HCT116 (cell line): ENCODE results near the gene TAGLN. TPM values are rescaled to one million over a fixed set of nuclear protein-coding genes. Genes with fewer than 3 reads are reported as not detected.

ENCODE experiments used
- ATAC-seq: fragments of 200-7000 bp; cut with Tn5 transposase; 2 replicates; pipeline ENCODE4 v1.9.1; 2020; ENCODE audit warnings: mild to moderate bottlenecking, moderate library complexity
- BruUV-seq: library from RNA; stranded (reverse); fragments of 400-500 nt; replicated peaks from 2 replicates; lab custom pipeline; 2021; lab: Mats Ljungman, UMichigan
- CTCF ChIA-PET: fragments of 300-600 bp; sonication (Branson Sonifier 250); formaldehyde crosslinking; loops from one replicate; lab custom pipeline; 2021; ENCODE audit warnings: antibody characterized with exemption; lab: Charles Lee
- POLR2A ChIA-PET: fragments of 300-600, 350-600 bp; sonication (Branson Sonifier 250); formaldehyde crosslinking; loops from one replicate; lab custom pipeline; 2021; ENCODE audit warnings: antibody characterized with exemption; lab: Charles Lee
- RAD21 ChIA-PET, 2 experiments: fragments of 300-600 bp; sonication (Branson Sonifier 250); formaldehyde crosslinking; loops; one replicate each; lab custom pipeline; 2023; ENCODE audit warnings: low total read pairs in 2 of 2; ENCODE audit not compliant: uncharacterized antibody in 2 of 2, unreplicated experiment in 2 of 2, low non-redundant PET in 1 of 2; lab: Charles Lee
- DNase-seq: peaks from one replicate; pipeline ENCODE4 v3.0.0-alpha.2; 2010; ENCODE audit warnings: low read depth, low spot score
- H2AFZ ChIP-seq: fragments of 200-600 bp; shearing (Covaris generic), sonication (generic); 2 replicates; pipeline ENCODE4 v1.6.1; 2017; ENCODE audit warnings: low read depth, mixed run types, mixed read lengths, antibody characterized with exemption, low read length; ENCODE audit not compliant: poor library complexity, severe bottlenecking
- H3K27ac ChIP-seq: 2 replicates; pipeline ENCODE4 v1.5.1; 2012; ENCODE audit warnings: low read depth, low read length
- H3K27me3 ChIP-seq: fragments of 200-600 bp; sonication (generic); 2 replicates; pipeline ENCODE4 v1.6.1; 2016; ENCODE audit warnings: mixed run types, low read length, mixed read lengths; ENCODE audit not compliant: insufficient read depth
- H3K36me3 ChIP-seq, 2 experiments: fragments of 200-500 bp in 1 of 2; fragments of 200-600 bp in 1 of 2; sonication (Bioruptor generic) in 1 of 2; sonication (generic) in 1 of 2; 2 replicates each; pipeline versions ENCODE4 v1.5.1 to v1.6.1; 2014 to 2016; ENCODE audit warnings: low read length in 2 of 2, inconsistent platforms in 1 of 2, mixed read lengths in 1 of 2, mixed run types in 1 of 2; ENCODE audit not compliant: insufficient read depth in 2 of 2, control insufficient read depth in 1 of 2
- H3K4me1 ChIP-seq, 2 experiments: fragments of 200-600 bp in 1 of 2; sonication (generic) in 1 of 2; 2 replicates each; pipeline versions ENCODE4 v1.5.1 to v1.6.1; 2012 to 2017; ENCODE audit warnings: low read length in 2 of 2, inconsistent platforms in 1 of 2, mild to moderate bottlenecking in 1 of 2, mixed read lengths in 1 of 2, mixed run types in 1 of 2, moderate library complexity in 1 of 2; ENCODE audit not compliant: insufficient read depth in 2 of 2, control insufficient read depth in 1 of 2
- H3K4me2 ChIP-seq: fragments of 200-600 bp; sonication (generic); 2 replicates; pipeline ENCODE4 v1.6.1; 2017; ENCODE audit warnings: mixed run types, low read length, mixed read lengths
- H3K4me3 ChIP-seq, 2 experiments: fragments of 200-600 bp in 1 of 2; sonication (generic) in 1 of 2; replicated peaks in 1 of 2; 2 replicates each; pipeline ENCODE4 v1.5.1; 2011 to 2016; ENCODE audit warnings: low read length in 2 of 2, control low read depth in 1 of 2, low read depth in 1 of 2, mild to moderate bottlenecking in 1 of 2, mixed read lengths in 1 of 2, mixed run types in 1 of 2
- H3K79me2 ChIP-seq: fragments of 200-600 bp; sonication (generic); 2 replicates; pipeline ENCODE4 v1.6.1; 2017; ENCODE audit warnings: mild to moderate bottlenecking, mixed run types, low read length, moderate library complexity, mixed read lengths; ENCODE audit not compliant: insufficient read depth
- H3K9ac ChIP-seq: fragments of 200-600 bp; sonication (generic); 2 replicates; pipeline ENCODE4 v1.6.1; 2016; ENCODE audit warnings: low read length, mixed read lengths
- H3K9me2 ChIP-seq: fragments of 200-600 bp; sonication (generic), shearing (Covaris generic); 2 replicates; pipeline ENCODE4 v1.6.1; 2017; ENCODE audit warnings: mixed run types, mild to moderate bottlenecking, moderate library complexity; ENCODE audit not compliant: insufficient read depth
- H3K9me3 ChIP-seq, 2 experiments: fragments of 200-500 bp in 1 of 2; fragments of 200-600 bp in 1 of 2; sonication (Bioruptor generic) in 1 of 2; sonication (generic) in 1 of 2; 2 replicates each; pipeline ENCODE4 v1.6.1; 2014 to 2017; ENCODE audit warnings: low read length in 2 of 2, mixed read lengths in 2 of 2, inconsistent platforms in 1 of 2, low read depth in 1 of 2, mild to moderate bottlenecking in 1 of 2, mixed run types in 1 of 2, moderate library complexity in 1 of 2; ENCODE audit not compliant: control insufficient read depth in 1 of 2, insufficient read depth in 1 of 2
- H4K20me1 ChIP-seq: fragments of 200-600 bp; sonication (generic), shearing (Covaris generic); 2 replicates; pipeline ENCODE4 v1.6.1; 2017; ENCODE audit warnings: mixed run types, mild to moderate bottlenecking, moderate library complexity; ENCODE audit not compliant: insufficient read depth
- CBX3 ChIP-seq: IDR thresholded peaks from 2 replicates; pipeline ENCODE4 v1.6.1; 2012; ENCODE audit warnings: low read depth
- CEBPB ChIP-seq: IDR thresholded peaks from 2 replicates; pipeline ENCODE4 v1.6.1; 2012; ENCODE audit warnings: low read depth
- EGR1 ChIP-seq: IDR thresholded peaks from 2 replicates; pipeline ENCODE4 v1.6.1; 2012; ENCODE audit warnings: low read depth
- EZH2 ChIP-seq: fragments of 200-600 bp; sonication (generic); IDR thresholded peaks from 2 replicates; pipeline ENCODE4 v1.6.1; 2017; ENCODE audit warnings: antibody characterized with exemption, mixed run types
- EZH2phosphoT487 ChIP-seq: fragments of 200-600 bp; IDR thresholded peaks from 2 replicates; pipeline ENCODE4 v1.6.1; 2018; ENCODE audit warnings: antibody characterized with exemption, borderline replicate concordance
- POLR2A ChIP-seq: IDR thresholded peaks from 2 replicates; pipeline ENCODE4 v1.7.0; 2011; ENCODE audit warnings: borderline replicate concordance; ENCODE audit not compliant: insufficient read depth, insufficient read length; ENCODE audit errors: extremely low read depth
- RAD21 ChIP-seq: IDR thresholded peaks from 2 replicates; pipeline ENCODE4 v1.6.1; 2012; ENCODE audit warnings: low read depth, mild to moderate bottlenecking
- SP1 ChIP-seq: IDR thresholded peaks from 2 replicates; pipeline ENCODE4 v1.6.1; 2012; ENCODE audit warnings: low read depth
- YY1 ChIP-seq: IDR thresholded peaks from 2 replicates; pipeline ENCODE4 v1.6.1; 2011; ENCODE audit warnings: low read length, low read depth, moderate library complexity, mild to moderate bottlenecking; ENCODE audit not compliant: insufficient replicate concordance; ENCODE audit errors: extremely low read depth
- ZFX ChIP-seq: fragments of 450-650 bp; IDR thresholded peaks from 2 replicates; pipeline ENCODE4 v1.6.1; 2017
- intact Hi-C: fragments of 100-400 bp; cut with micrococcal nuclease; formaldehyde crosslinking; loops from 2 replicates; pipeline ENCODE4 v1.10.0; 2022
- total RNA-seq: library from RNA; stranded (reverse); gene quantifications from one replicate; pipeline ENCODE4 v1.2.1, GENCODE V29; 2021; ENCODE audit not compliant: unreplicated experiment
- TF ChIP-seq, protein P1 (sequence below): IDR thresholded peaks from 2 replicates; pipeline ENCODE4 v1.6.1; 2012
- TF ChIP-seq, protein P2 (sequence below): IDR thresholded peaks from 2 replicates; pipeline ENCODE4 v1.6.1; 2011; ENCODE audit warnings: mild to moderate bottlenecking, low read length, moderate library complexity; ENCODE audit not compliant: insufficient replicate concordance; ENCODE audit errors: extremely low read depth
- TF ChIP-seq, protein P3 (sequence below): IDR thresholded peaks from 2 replicates; pipeline ENCODE4 v1.6.1; 2012

Gene TAGLN
- total RNA-seq, 1 experiment from 2014 or later, result 10.0 TPM

DNA sequence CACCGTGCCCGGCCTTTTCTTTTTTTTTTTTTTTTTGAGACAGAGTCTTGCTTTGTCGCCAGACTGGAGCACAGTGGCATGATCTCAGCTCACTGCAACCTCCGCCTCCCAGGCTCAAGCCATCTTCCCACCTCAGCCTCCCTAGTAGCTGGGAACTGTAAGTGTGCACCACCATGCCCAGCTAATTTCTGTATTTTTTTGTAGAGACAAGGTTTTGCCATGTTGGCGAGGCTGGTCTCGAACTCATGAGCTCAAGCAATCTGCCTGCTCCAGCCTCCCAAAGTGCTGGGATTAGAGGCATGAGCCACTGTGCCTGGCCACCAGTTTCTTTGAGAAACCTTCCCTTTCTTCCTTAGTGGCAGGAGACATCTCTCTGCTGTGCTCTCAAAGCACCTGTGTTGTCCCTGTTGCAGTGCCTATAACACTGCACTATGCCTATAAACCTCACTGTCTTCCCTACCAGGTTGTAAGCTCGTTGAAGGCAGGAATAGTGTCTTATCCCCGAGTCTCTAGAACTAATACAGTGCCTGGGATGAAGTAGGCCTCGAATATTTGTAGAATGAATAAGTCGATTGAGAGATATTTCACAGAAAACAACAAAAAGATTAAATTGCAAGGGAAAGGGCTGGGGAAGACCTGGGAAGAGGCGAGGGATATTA lies 13.7 kb downstream of the TAGLN start:
- H3K4me1 ChIP-seq, result no peaks in the 10 kb centered on the region
- H3K9me2 ChIP-seq, result no peaks in the 10 kb centered on the region
- no peak for ATAC-seq
- H3K27ac ChIP-seq, result no peak overlapping the region
- no peaks in the 10 kb centered on the region for H4K20me1 ChIP-seq
- no peak overlapping the region for H3K4me2 ChIP-seq
- H3K36me3 ChIP-seq, result peaks cover 7 to 8% of the 10 kb centered on the region in 2 experiments; a peak in 2 of 4 replicates
- no peaks in the 10 kb centered on the region for H3K79me2 ChIP-seq
- no TSS peak for BruUV-seq
- no peak for DNase-seq
- CTCF ChIA-PET, result no interaction called here
- H3K9me3 ChIP-seq, result no peaks in the 10 kb centered on the region
- TF ChIP-seq EGR1 (no peak), EZH2phosphoT487 (no peak), EZH2 (no peak), SP1 (no peak), POLR2A (no peak), CEBPB (no peak)
- TF ChIP-seq, protein P1, sequence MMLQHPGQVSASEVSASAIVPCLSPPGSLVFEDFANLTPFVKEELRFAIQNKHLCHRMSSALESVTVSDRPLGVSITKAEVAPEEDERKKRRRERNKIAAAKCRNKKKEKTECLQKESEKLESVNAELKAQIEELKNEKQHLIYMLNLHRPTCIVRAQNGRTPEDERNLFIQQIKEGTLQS, result no peak
- RAD21 ChIA-PET, result no interaction called here
- H3K27me3 ChIP-seq, result no peaks in the 10 kb centered on the region
- intact Hi-C loops, result no loop called here
- no peak overlapping the region for H2AFZ ChIP-seq
- H3K4me3 ChIP-seq, result no peak overlapping the region
- no peak overlapping the region for H3K9ac ChIP-seq
- POLR2A ChIA-PET, result interaction anchor here (0.7 kb wide), 1 partner anchor 329 kb away, joined by 3 read pairs; no protein-coding TSS in a partner anchor

DNA sequence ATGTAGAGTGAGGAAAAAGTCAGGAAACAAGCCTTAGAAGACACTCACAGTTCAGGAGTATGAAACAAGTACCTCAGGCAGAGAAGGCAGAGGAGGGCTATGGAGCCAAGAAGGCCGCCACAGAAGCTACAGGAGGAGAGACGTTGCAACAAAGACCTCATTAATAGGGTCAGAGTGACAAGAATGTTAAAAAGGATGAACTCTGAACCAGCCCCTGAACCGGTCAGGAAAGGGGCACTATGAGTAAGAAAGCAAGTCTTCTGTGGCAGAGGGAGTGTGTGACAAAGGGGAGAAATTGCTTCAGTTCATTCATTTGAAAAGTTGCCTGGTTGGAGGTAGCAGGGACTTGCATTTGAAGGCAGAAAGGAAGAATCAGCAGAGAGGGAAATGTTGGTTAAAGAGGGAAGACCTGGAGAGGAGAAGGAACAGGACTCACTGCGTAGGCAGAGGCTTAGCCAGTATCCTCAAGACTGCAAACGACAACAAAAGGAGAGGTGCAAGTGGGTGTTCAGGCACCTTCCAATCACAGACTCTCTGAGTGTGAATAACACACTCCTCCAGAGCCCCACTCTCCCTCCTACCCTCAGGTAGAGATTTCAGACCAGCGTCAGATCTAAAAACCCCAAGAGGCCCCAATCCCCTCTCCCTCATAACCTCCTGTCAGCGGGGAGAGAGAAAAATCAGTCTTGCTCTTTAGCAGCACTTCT lies 15.4 kb downstream of the TAGLN start:
- Histone ChIP-seq H3K4me3 (no peak overlapping the region), H2AFZ (no peak overlapping the region), H3K9ac (no peak overlapping the region), H3K36me3 (peaks cover 16 to 19% of the 10 kb centered on the region in 2 experiments; a peak in 3 of 4 replicates), H3K79me2 (no peaks in the 10 kb centered on the region), H3K9me3 (no peaks in the 10 kb centered on the region), H3K27me3 (no peaks in the 10 kb centered on the region), H3K27ac (no peak overlapping the region), H3K4me1 (no peaks in the 10 kb centered on the region), H3K4me2 (no peak overlapping the region), H3K9me2 (no peaks in the 10 kb centered on the region), H4K20me1 (no peaks in the 10 kb centered on the region)
- CTCF ChIA-PET, result interaction anchor here (1.0 kb wide), 1 partner anchor 12 kb away, joined by 4 read pairs; no protein-coding TSS in a partner anchor
- ATAC-seq (no peak), DNase-seq (no peak)
- RAD21 ChIA-PET, result no interaction called here
- intact Hi-C loops, result no loop called here
- TF ChIP-seq YY1 (no peak), EGR1 (no peak), CBX3 (no peak), ZFX (no peak), EZH2 (no peak), RAD21 (no peak)
- TF ChIP-seq, protein P2, sequence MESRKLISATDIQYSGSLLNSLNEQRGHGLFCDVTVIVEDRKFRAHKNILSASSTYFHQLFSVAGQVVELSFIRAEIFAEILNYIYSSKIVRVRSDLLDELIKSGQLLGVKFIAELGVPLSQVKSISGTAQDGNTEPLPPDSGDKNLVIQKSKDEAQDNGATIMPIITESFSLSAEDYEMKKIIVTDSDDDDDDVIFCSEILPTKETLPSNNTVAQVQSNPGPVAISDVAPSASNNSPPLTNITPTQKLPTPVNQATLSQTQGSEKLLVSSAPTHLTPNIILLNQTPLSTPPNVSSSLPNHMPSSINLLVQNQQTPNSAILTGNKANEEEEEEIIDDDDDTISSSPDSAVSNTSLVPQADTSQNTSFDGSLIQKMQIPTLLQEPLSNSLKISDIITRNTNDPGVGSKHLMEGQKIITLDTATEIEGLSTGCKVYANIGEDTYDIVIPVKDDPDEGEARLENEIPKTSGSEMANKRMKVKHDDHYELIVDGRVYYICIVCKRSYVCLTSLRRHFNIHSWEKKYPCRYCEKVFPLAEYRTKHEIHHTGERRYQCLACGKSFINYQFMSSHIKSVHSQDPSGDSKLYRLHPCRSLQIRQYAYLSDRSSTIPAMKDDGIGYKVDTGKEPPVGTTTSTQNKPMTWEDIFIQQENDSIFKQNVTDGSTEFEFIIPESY, result no peak
- TF ChIP-seq, protein P3, sequence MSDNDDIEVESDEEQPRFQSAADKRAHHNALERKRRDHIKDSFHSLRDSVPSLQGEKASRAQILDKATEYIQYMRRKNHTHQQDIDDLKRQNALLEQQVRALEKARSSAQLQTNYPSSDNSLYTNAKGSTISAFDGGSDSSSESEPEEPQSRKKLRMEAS, result no peak
- no TSS peak for BruUV-seq
- POLR2A ChIA-PET, result no interaction called here
